H9 (cell line): Measurements from ENCODE around the gene B3GALT4. TPM values are rescaled to one million over a fixed set of nuclear protein-coding genes. Genes with fewer than 3 reads are reported as not detected.

Source experiments
- DNase-seq: peaks from one replicate; pipeline ENCODE4 v3.0.0-alpha.2; 2017
- H2AFZ ChIP-seq: one replicate; pipeline ENCODE4 v1.6.1; 2013; ENCODE audit warnings: mild to moderate bottlenecking, low read length, control low read depth, moderate library complexity
- H2AK5ac ChIP-seq: 2 replicates; pipeline ENCODE4 v1.6.1; 2013; ENCODE audit warnings: low read length, control low read depth, mixed read lengths; ENCODE audit not compliant: insufficient read length
- H2BK120ac ChIP-seq: one replicate; pipeline ENCODE4 v1.6.1; 2013; ENCODE audit warnings: low read depth, mild to moderate bottlenecking, low read length, control low read depth, inconsistent platforms; ENCODE audit not compliant: poor library complexity, severe bottlenecking
- H2BK12ac ChIP-seq: 2 replicates; pipeline ENCODE4 v1.6.1; 2013; ENCODE audit warnings: low read length, control low read depth, mixed read lengths, low read depth; ENCODE audit not compliant: insufficient read length
- H2BK15ac ChIP-seq: 2 replicates; pipeline ENCODE4 v1.6.1; 2013; ENCODE audit warnings: low read depth, low read length, control low read depth
- H2BK20ac ChIP-seq: one replicate; pipeline ENCODE4 v1.6.1; 2013; ENCODE audit warnings: low read depth, mild to moderate bottlenecking, low read length, control low read depth, inconsistent platforms; ENCODE audit not compliant: poor library complexity, severe bottlenecking
- H2BK5ac ChIP-seq: 2 replicates; pipeline ENCODE4 v1.6.1; 2013; ENCODE audit warnings: low read length, control low read depth, mixed read lengths; ENCODE audit not compliant: insufficient read length
- H3K14ac ChIP-seq: 2 replicates; pipeline ENCODE4 v1.6.1; 2013; ENCODE audit warnings: low read length, control low read depth; ENCODE audit not compliant: insufficient read depth
- H3K18ac ChIP-seq: 2 replicates; pipeline ENCODE4 v1.6.1; 2013; ENCODE audit warnings: low read depth, mild to moderate bottlenecking, mixed read lengths, low read length, control low read depth; ENCODE audit not compliant: insufficient read length
- H3K23ac ChIP-seq: 2 replicates; pipeline ENCODE4 v1.6.1; 2013; ENCODE audit warnings: low read length, control low read depth, mixed read lengths, low read depth; ENCODE audit not compliant: insufficient read length
- H3K23me2 ChIP-seq: 2 replicates; pipeline ENCODE4 v1.6.1; 2013; ENCODE audit warnings: low read depth, mild to moderate bottlenecking, mixed read lengths, low read length, control low read depth; ENCODE audit not compliant: insufficient read length, poor library complexity, severe bottlenecking
- H3K27ac ChIP-seq: 2 replicates; pipeline ENCODE4 v1.5.1; 2013; ENCODE audit warnings: low read length, control low read depth, mixed read lengths, low read depth; ENCODE audit not compliant: insufficient read length
- H3K27me3 ChIP-seq: 2 replicates; pipeline ENCODE4 v1.6.1; 2013; ENCODE audit warnings: low read length, control low read depth, inconsistent platforms; ENCODE audit not compliant: insufficient read depth
- H3K4ac ChIP-seq: 2 replicates; pipeline ENCODE4 v1.6.1; 2013; ENCODE audit warnings: low read depth, mild to moderate bottlenecking, control low read depth, inconsistent platforms, low read length, moderate library complexity
- H3K4me1 ChIP-seq: 2 replicates; pipeline ENCODE4 v1.6.1; 2013; ENCODE audit warnings: low read length, control low read depth, inconsistent platforms; ENCODE audit not compliant: insufficient read depth
- H3K4me2 ChIP-seq: 2 replicates; pipeline ENCODE4 v1.6.1; 2013; ENCODE audit warnings: low read length, control low read depth, mixed read lengths; ENCODE audit not compliant: insufficient read length, insufficient read depth
- H3K56ac ChIP-seq: 2 replicates; pipeline ENCODE4 v1.6.1; 2013; ENCODE audit warnings: low read depth, mild to moderate bottlenecking, mixed read lengths, low read length, control low read depth; ENCODE audit not compliant: insufficient read length
- H3K79me1 ChIP-seq: 2 replicates; pipeline ENCODE4 v1.6.1; 2013; ENCODE audit warnings: low read depth, mild to moderate bottlenecking, moderate library complexity, low read length, control low read depth, inconsistent platforms; ENCODE audit not compliant: insufficient read depth, poor library complexity, severe bottlenecking
- H3K79me2 ChIP-seq: 2 replicates; pipeline ENCODE4 v1.6.1; 2013; ENCODE audit warnings: low read length, control low read depth, inconsistent platforms; ENCODE audit not compliant: insufficient read depth
- H3K9ac ChIP-seq: 2 replicates; pipeline ENCODE4 v1.6.1; 2013; ENCODE audit warnings: low read length, control low read depth, mixed read lengths; ENCODE audit not compliant: insufficient read length; ENCODE audit errors: extremely low read depth
- H3K9me3 ChIP-seq: one replicate; pipeline ENCODE4 v1.6.1; 2013; ENCODE audit warnings: low read depth, low read length, inconsistent platforms; ENCODE audit not compliant: control insufficient read depth
- H3T11ph ChIP-seq: one replicate; pipeline ENCODE4 v1.6.1; 2013; ENCODE audit warnings: mild to moderate bottlenecking, low read length, control low read depth, inconsistent platforms
- H4K20me1 ChIP-seq: one replicate; pipeline ENCODE4 v1.6.1; 2013; ENCODE audit not compliant: control insufficient read depth, insufficient read length, insufficient read depth
- H4K5ac ChIP-seq: 2 replicates; pipeline ENCODE4 v1.6.1; 2013; ENCODE audit warnings: low read depth, mild to moderate bottlenecking, mixed read lengths, low read length, control low read depth; ENCODE audit not compliant: insufficient read length
- H4K8ac ChIP-seq: replicated peaks from 2 replicates; pipeline ENCODE4 v1.6.1; 2013; ENCODE audit warnings: low read length, control low read depth, mixed read lengths, low read depth; ENCODE audit not compliant: insufficient read length
- H4K91ac ChIP-seq: 2 replicates; pipeline ENCODE4 v1.6.1; 2013; ENCODE audit warnings: low read depth, mild to moderate bottlenecking, moderate library complexity, mixed read lengths, low read length, control low read depth; ENCODE audit not compliant: insufficient read length
- H3K27ac Mint-ChIP-seq, 3 experiments: 2 replicates in 2 of 3; 3 replicates in 1 of 3; pipeline ENCODE4 v1.8.0; 2020 to 2021; ENCODE audit warnings: mixed read lengths in 3 of 3, mild to moderate bottlenecking in 1 of 3, moderate library complexity in 1 of 3
- H3K27me3 Mint-ChIP-seq: 2 replicates; pipeline ENCODE4 v1.8.0; 2021; ENCODE audit warnings: low read depth, mild to moderate bottlenecking, moderate library complexity, mixed read lengths
- H3K36me3 Mint-ChIP-seq, 3 experiments: 2 replicates in 2 of 3; 3 replicates in 1 of 3; pipeline ENCODE4 v1.8.0; 2020 to 2021; ENCODE audit warnings: low read depth in 3 of 3, mixed read lengths in 3 of 3; ENCODE audit not compliant: insufficient read depth in 1 of 3
- H3K4me1 Mint-ChIP-seq, 2 experiments: 2 replicates each; pipeline ENCODE4 v1.8.0; 2020; ENCODE audit warnings: mixed read lengths in 2 of 2
- H3K4me3 Mint-ChIP-seq, 2 experiments: 2 replicates in 1 of 2; 3 replicates in 1 of 2; pipeline ENCODE4 v1.8.0; 2020 to 2021; ENCODE audit warnings: mild to moderate bottlenecking in 2 of 2, mixed read lengths in 2 of 2, moderate library complexity in 1 of 2
- H3K9me3 Mint-ChIP-seq, 2 experiments: 2 replicates in 1 of 2; 3 replicates in 1 of 2; pipeline ENCODE4 v1.8.0; 2020; ENCODE audit warnings: mild to moderate bottlenecking in 2 of 2, mixed read lengths in 2 of 2, moderate library complexity in 1 of 2
- CTCF ChIP-seq: fragments of 200-600 bp; sonication (generic); conservative IDR thresholded peaks from 3 replicates; pipeline ENCODE4 v1.8.0; 2021; ENCODE audit warnings: antibody characterized with exemption, mild to moderate bottlenecking
- WGBS: extraction: QIAGEN DNeasy Blood & Tissue Kit; methylation state at CpG from one replicate; pipeline ENCODE4 v1.1.7; 2013; ENCODE audit warnings: missing lambda C conversion rate, low lambda C conversion rate, mixed read lengths; ENCODE audit not compliant: insufficient read length; ENCODE audit errors: extremely low coverage; 5-methylcytosine and 5-hydroxymethylcytosine counted together
- total RNA-seq: library from RNA; stranded (reverse); gene quantifications from 2 replicates; pipeline ENCODE4 v1.2.1, GENCODE V29; 2021

The B3GALT4 gene
- total RNA-seq, 1 experiment from 2014 or later: 3.2 TPM

GRCh38 chr6:33248643-33248931 is 28.3 kb upstream of the B3GALT4 start:
- no CpG with 5 or more reads among the region's 18 CpGs for WGBS
- Histone ChIP-seq H3K14ac (no peak overlapping the region), H4K5ac (no peak overlapping the region), H2BK120ac (no peak overlapping the region), H3K23me2 (peaks cover 17% of the 10 kb centered on the region), H3K9ac (no peak overlapping the region), H3K23ac (no peak overlapping the region), H3K56ac (no peak overlapping the region), H3T11ph (no peak overlapping the region), H2AK5ac (no peak overlapping the region), H3K79me1 (no peaks in the 10 kb centered on the region), H4K8ac (no peak overlapping the region), H2BK12ac (no peak overlapping the region), H4K20me1 (no peaks in the 10 kb centered on the region), H3K79me2 (no peaks in the 10 kb centered on the region), H3K18ac (no peak overlapping the region), H4K91ac (no peak overlapping the region), H2BK5ac (no peak overlapping the region), H3K9me3 (no peaks in the 10 kb centered on the region), H2BK20ac (no peak overlapping the region), H3K4ac (no peak overlapping the region), H2BK15ac (no peak overlapping the region), H2AFZ (no peak overlapping the region), H3K4me1 (no peaks in the 10 kb centered on the region; the same call in 1 of the 2 replicates), H3K4me2 (peak overlapping the region; percentile 77), H3K27ac (no peak overlapping the region), H3K27me3 (no peaks in the 10 kb centered on the region; the same call in 1 of the 2 replicates)
- peaks cover 41% of the 10 kb centered on the region for H3K27me3 Mint-ChIP-seq
- TF ChIP-seq CTCF: no peak; the same call in 1 of the 3 replicates
- no peak for DNase-seq
- H3K9me3 Mint-ChIP-seq: no peaks in the 10 kb centered on the region; a peak in 1 of 5 replicates
- peaks cover 8 to 24% (median 20%) of the 10 kb centered on the region in 3 experiments; a peak in 6 of 7 replicates for H3K36me3 Mint-ChIP-seq
- H3K4me3 Mint-ChIP-seq: peak overlapping the region; percentile 64 to 83
- peaks cover 20 to 22% of the 10 kb centered on the region in 2 experiments for H3K4me1 Mint-ChIP-seq
- peak overlapping the region in 1 of 3 experiments; percentile 40; a peak in 2 of 7 replicates for H3K27ac Mint-ChIP-seq
